Heart right ventricle (tissue), 16 donors: ENCODE data around the gene ACSL6. TPM values are rescaled to one million over a fixed set of nuclear protein-coding genes. Genes with fewer than 3 reads are reported as not detected.

Experiments
- ATAC-seq, 8 donors: fragments of 200-7000 bp; cut with Tn5 transposase; one replicate each; pipeline ENCODE4 v1.9.1; 2020; ENCODE audit warnings: mild to moderate bottlenecking in 8 of 8, moderate library complexity in 8 of 8, moderate number of reproducible peaks in 1 of 8
- DNase-seq, 2 donors: peaks; one replicate each; pipeline ENCODE4 v3.0.0-alpha.2; 2020
- H3K27ac ChIP-seq, 10 donors: fragments of 200-600 bp; sonication (generic) in 2 of 10; one replicate each; pipeline versions ENCODE4 v1.5.0 to v1.8.0; 2020 to 2022; ENCODE audit warnings: mild to moderate bottlenecking in 3 of 10
- H3K27me3 ChIP-seq, 7 donors: fragments of 200-600 bp; one replicate each; pipeline ENCODE4 v1.8.0; 2021 to 2022; ENCODE audit warnings: mild to moderate bottlenecking in 2 of 7
- H3K36me3 ChIP-seq, 9 donors: fragments of 200-600 bp; sonication (generic) in 1 of 9; one replicate each; pipeline versions ENCODE4 v1.5.0 to v1.8.0; 2020 to 2022; ENCODE audit warnings: mild to moderate bottlenecking in 2 of 9
- H3K4me1 ChIP-seq, 9 donors: fragments of 200-600 bp; sonication (generic) in 1 of 9; one replicate each; pipeline versions ENCODE4 v1.5.0 to v1.8.0; 2020 to 2022; ENCODE audit warnings: mild to moderate bottlenecking in 4 of 9
- H3K4me3 ChIP-seq, 10 donors: fragments of 200-600 bp; sonication (generic) in 2 of 10; one replicate each; pipeline versions ENCODE4 v1.5.0 to v1.8.0; 2020 to 2022; ENCODE audit warnings: mild to moderate bottlenecking in 7 of 10, moderate library complexity in 2 of 10
- H3K9me3 ChIP-seq, 11 donors: fragments of 200-600 bp in 10 of 11; sonication (generic) in 2 of 11; one replicate each; pipeline versions ENCODE4 v1.5.0 to v1.8.0; 2013 to 2022; ENCODE audit warnings: mild to moderate bottlenecking in 2 of 11, control low read depth in 1 of 11, moderate library complexity in 1 of 11
- CTCF ChIP-seq, 9 donors: fragments of 200-600 bp; sonication (generic) in 2 of 9; IDR thresholded peaks; one replicate each; pipeline versions ENCODE4 v1.5.0 to v1.8.0; 2021 to 2022; ENCODE audit warnings: antibody characterized with exemption in 9 of 9, mild to moderate bottlenecking in 5 of 9, moderate library complexity in 1 of 9
- WGBS, 2 donors: extraction: QIAGEN DNeasy Blood & Tissue Kit; methylation state at CpG; one replicate each; pipeline ENCODE4 v1.1.7; 2013; ENCODE audit warnings: inconsistent platforms in 1 of 2; 5-methylcytosine and 5-hydroxymethylcytosine counted together
- intact Hi-C, 10 donors: fragments of 100-400 bp; cut with DNase I; formaldehyde crosslinking; loops; one replicate each; pipeline versions ENCODE4 v1.11.1 to v1.14.2; 2022
- long read RNA-seq, 3 donors: library from polyadenylated mRNA; unstranded; transcript quantifications; one replicate each; pipeline ENCODE4 v2.0.0, GENCODE V29; 2020 to 2021
- polyA plus RNA-seq, 2 donors: library from polyadenylated mRNA; stranded (reverse); fragments of 200-250 nt; gene quantifications; one replicate each; pipeline ENCODE4 v1.2.3, GENCODE V29; 2013
- total RNA-seq, 10 donors: library from RNA; stranded (reverse); fragmentation: NEBNext Ultra II Directional in 3 of 10; extraction: Animal tissue kit (Norgen Biotek cat#: 25700) in 3 of 10; gene quantifications; one replicate each; pipeline versions ENCODE4 v1.2.1 to v1.2.4, GENCODE V29; 2021 to 2023
- donor health status: Arrhythmogenic right ventricular cardiomyopathy.
- donor health status: ischemic (EF 13 %, LVEDD 7.1; RV severe dilation, severe dysfunction).
- donor health status: healthy with polysubstance abuse.
- donor health status: DM: no; HTN: yes; CAD: no.
- donor health status: DM: no; HTN: no; CAD: no.
- donor health status: ischemic (EF 25% LVEDD 6.9; RV normal size, moderate dysfunction).
- donor health status: ischemic (EF 25% LVEDD 5.7; RV mildly dilated, moderate dysfunction).
- donor health status: healthy.
- donor health status: DM: yes; HTN: yes; CAD: no.
- donor health status: Ischemic cardiomyopathy.
- donor health status: ischemic (EF 35%, LVEDD 5.7; RV mildly dilated, moderate dysfunction).
- donor health status: nonischemic (EF 11% LVEDD 7.7; RV severe dilation, severe dysfunction).
- donor health status: DM: yes; HTN: yes; CAD: no.
- donor health status: PGD.
- donor health status: ischemic (EF 29% LVEDD 5.4; RV normal size, mild dysfunction).
- donor health status: nonischemic (EF 23%, LVEDD 6.1; RV moderate dilation, normal function).

ACSL6 gene
- total RNA-seq: 1 to 10 TPM; 2.1 to 4.5 (median 3.0) TPM
- 1 to 10 TPM in 1 of 2 donors, under 1 TPM in 1; 0.26 to 7.0 TPM for polyA plus RNA-seq
- long read RNA-seq, donor 1, full-length matches to known transcripts: 1 of 1 reads
- long read RNA-seq, donor 1, partial matches to known transcripts: 0 of 1 reads
- long read RNA-seq, donor 1, other reads (novel, unspliced or antisense): 0 of 1 reads
- long read RNA-seq, donor 2, full-length matches to known transcripts: 2 of 7 reads
- long read RNA-seq, donor 2, partial matches to known transcripts: 2 of 7 reads
- long read RNA-seq, donor 2, other reads (novel, unspliced or antisense): 3 of 7 reads
- long read RNA-seq, donor 3: 0 reads

GRCh38 chr5:132011622-132012343 lies at the start of gene ACSL6:
Gene ACSL6, minus strand, starts transcription at chr5:132011658. Its CDS starts 105 bp downstream, at chr5:132011553.
- DNase-seq: peak in 1 of 2 donors; percentile 51
- no peak for TF ChIP-seq CTCF (IDR thresholded peaks at IDR 0.05)
- no peak within 1 kb of the TSS for H3K27ac ChIP-seq
- H3K9me3 ChIP-seq: no peaks in the 10 kb centered on the region
- H3K4me1 ChIP-seq: peaks cover 3 to 39% (median 14%) of the 10 kb centered on the region in 9 donors
- H3K27me3 ChIP-seq: peaks cover 0 to 52% (median 19%) of the 10 kb centered on the region in 7 donors
- 3 to 5% methylated on average over 51 to 62 of the region's 63 CpGs for WGBS, 2 donors
- peak in 6 of 8 donors; percentile 10 to 61 (median 45) for ATAC-seq
- no peaks in the 10 kb centered on the region for H3K36me3 ChIP-seq
- peak within 1 kb of the TSS; percentile 35 to 73 (median 61) for H3K4me3 ChIP-seq
- intact Hi-C loops: no loop called here

- no peak for TF ChIP-seq CTCF (IDR thresholded peaks at IDR 0.05)
- Histone ChIP-seq H3K27me3 (no peaks in the 10 kb centered on the region), H3K27ac (no peak within 1 kb of the TSS), H3K9me3 (no peaks in the 10 kb centered on the region), H3K36me3 (no peaks in the 10 kb centered on the region), H3K4me1 (peaks cover 0 to 8% (median 0%) of the 10 kb centered on the region in 9 donors), H3K4me3 (no peak within 1 kb of the TSS)
- WGBS, 2 donors: 93 to 94% methylated on average over 16 of the region's 16 CpGs
- no peak for ATAC-seq
- no peak for DNase-seq
- intact Hi-C loops: loop anchor here in 8 of 10 donors (5.0 to 10.0 kb wide), 10 partner anchors 72 to 473 kb away; no protein-coding TSS in a partner anchor
Measured at GRCh38 chr5:132060501-132061161, 49.2 kb upstream of the ACSL6 start, which contains the start of gene IL3. Gene IL3, plus strand, starts transcription at chr5:132060655. Its CDS starts 52 bp downstream, at chr5:132060707.

- Histone ChIP-seq H3K27ac (no peak overlapping the region), H3K4me1 (peaks cover 0 to 4% (median 0%) of the 10 kb centered on the region in 9 donors), H3K27me3 (no peaks in the 10 kb centered on the region), H3K36me3 (no peaks in the 10 kb centered on the region), H3K4me3 (no peak overlapping the region), H3K9me3 (no peaks in the 10 kb centered on the region)
- intact Hi-C loops: loop anchor here in 8 of 10 donors (5.0 to 10.0 kb wide), 10 partner anchors 72 to 473 kb away; no protein-coding TSS in a partner anchor
- ATAC-seq (no peak), DNase-seq (no peak)
- WGBS, 2 donors: 87 to 89% methylated on average over 13 of the region's 13 CpGs
- no peak for TF ChIP-seq CTCF (IDR thresholded peaks at IDR 0.05)
Measured at GRCh38 chr5:132059696-132060500, 48.4 kb upstream of the ACSL6 start.
